ENCODE results near the gene IRGQ. TPM values are rescaled to one million over a fixed set of nuclear protein-coding genes. Genes with fewer than 3 reads are reported as not detected.
A peak's percentile ranks its signal among the peaks of the same experiment; 100 is the strongest.

IRGQ gene
- total RNA-seq, 1 experiment from 2014 or later: 24.1 TPM

- H3K9ac ChIP-seq (ENCODE audit: extremely low read depth, insufficient read length, low read length): no peak overlapping the region
- no peak overlapping the region for H3K27ac Mint-ChIP-seq
- no CpG with 5 or more reads among the region's 10 CpGs for WGBS (ENCODE audit: extremely low coverage, insufficient read length, low lambda C conversion rate)
Observed at GRCh38 chr19:43594081-43594697, 1.7 kb downstream of the IRGQ start.

More at GRCh38 chr19:43594081-43594697, 1.7 kb downstream of the IRGQ start:
- H3K56ac ChIP-seq (ENCODE audit: insufficient read length, low read depth, low read length): no peak overlapping the region
- no peaks in the 10 kb centered on the region for H3K9me3 ChIP-seq (ENCODE audit: control insufficient read depth, low read depth, low read length)
- no peak overlapping the region for H3K14ac ChIP-seq (ENCODE audit: insufficient read depth, low read length)
- no peak overlapping the region for H3T11ph ChIP-seq (ENCODE audit: low read length)
- H3K4me2 ChIP-seq (ENCODE audit: insufficient read depth, insufficient read length, low read length): no peak overlapping the region
- DNase-seq: no peak
- H3K79me1 ChIP-seq (ENCODE audit: insufficient read depth, low read depth, low read length, poor library complexity, severe bottlenecking): no peaks in the 10 kb centered on the region
- H2AK5ac ChIP-seq (ENCODE audit: insufficient read length, low read length): no peak overlapping the region
- H4K20me1 ChIP-seq (ENCODE audit: control insufficient read depth, insufficient read depth, insufficient read length): no peaks in the 10 kb centered on the region
- H2BK120ac ChIP-seq (ENCODE audit: low read depth, low read length, poor library complexity, severe bottlenecking): no peak overlapping the region
- H2BK12ac ChIP-seq (ENCODE audit: insufficient read length, low read depth, low read length): no peak overlapping the region
- H2BK15ac ChIP-seq (ENCODE audit: low read depth, low read length): no peak overlapping the region
- H3K23ac ChIP-seq (ENCODE audit: insufficient read length, low read depth, low read length): no peak overlapping the region
- H3K23me2 ChIP-seq (ENCODE audit: insufficient read length, low read depth, low read length, poor library complexity, severe bottlenecking): peaks cover 20% of the 10 kb centered on the region
- no peaks in the 10 kb centered on the region for H3K27me3 ChIP-seq (ENCODE audit: insufficient read depth, low read length)
- no peak overlapping the region for H2BK20ac ChIP-seq (ENCODE audit: low read depth, low read length, poor library complexity, severe bottlenecking)
- H3K27me3 Mint-ChIP-seq (ENCODE audit: low read depth): no peaks in the 10 kb centered on the region
- peaks cover 18 to 25% of the 10 kb centered on the region in 2 experiments for H3K4me1 Mint-ChIP-seq
- no peak overlapping the region for H4K8ac ChIP-seq (replicated peaks; ENCODE audit: insufficient read length, low read depth, low read length)
- H3K27ac ChIP-seq (ENCODE audit: insufficient read length, low read depth, low read length): no peak overlapping the region
- no peak overlapping the region for H3K18ac ChIP-seq (ENCODE audit: insufficient read length, low read depth, low read length)
- H4K91ac ChIP-seq (ENCODE audit: insufficient read length, low read depth, low read length): no peak overlapping the region
- H4K5ac ChIP-seq (ENCODE audit: insufficient read length, low read depth, low read length): no peak overlapping the region
- H2AFZ ChIP-seq (ENCODE audit: low read length): no peak overlapping the region
- H3K4me3 Mint-ChIP-seq: peak overlapping the region in 1 of 2 experiments; percentile 95; a peak in 4 of 5 replicates
- peaks cover 4% of the 10 kb centered on the region; the same call in 1 of the 2 replicates for H3K79me2 ChIP-seq (ENCODE audit: insufficient read depth, low read length)
- no peak overlapping the region for H3K4ac ChIP-seq (ENCODE audit: low read depth, low read length)
- 0 out of 2 replicates have a peak, but pooled peaks cover 3% of the 10 kb centered on the region for H3K4me1 ChIP-seq (ENCODE audit: insufficient read depth, low read length)
- H3K9me3 Mint-ChIP-seq: no peaks in the 10 kb centered on the region; a peak in 1 of 5 replicates
- peaks cover 16 to 39% (median 35%) of the 10 kb centered on the region in 3 experiments for H3K36me3 Mint-ChIP-seq (ENCODE audit: insufficient read depth in 1 of 3, low read depth in 3 of 3)
- no peak overlapping the region for H2BK5ac ChIP-seq (ENCODE audit: insufficient read length, low read length)
- TF ChIP-seq, protein P1, sequence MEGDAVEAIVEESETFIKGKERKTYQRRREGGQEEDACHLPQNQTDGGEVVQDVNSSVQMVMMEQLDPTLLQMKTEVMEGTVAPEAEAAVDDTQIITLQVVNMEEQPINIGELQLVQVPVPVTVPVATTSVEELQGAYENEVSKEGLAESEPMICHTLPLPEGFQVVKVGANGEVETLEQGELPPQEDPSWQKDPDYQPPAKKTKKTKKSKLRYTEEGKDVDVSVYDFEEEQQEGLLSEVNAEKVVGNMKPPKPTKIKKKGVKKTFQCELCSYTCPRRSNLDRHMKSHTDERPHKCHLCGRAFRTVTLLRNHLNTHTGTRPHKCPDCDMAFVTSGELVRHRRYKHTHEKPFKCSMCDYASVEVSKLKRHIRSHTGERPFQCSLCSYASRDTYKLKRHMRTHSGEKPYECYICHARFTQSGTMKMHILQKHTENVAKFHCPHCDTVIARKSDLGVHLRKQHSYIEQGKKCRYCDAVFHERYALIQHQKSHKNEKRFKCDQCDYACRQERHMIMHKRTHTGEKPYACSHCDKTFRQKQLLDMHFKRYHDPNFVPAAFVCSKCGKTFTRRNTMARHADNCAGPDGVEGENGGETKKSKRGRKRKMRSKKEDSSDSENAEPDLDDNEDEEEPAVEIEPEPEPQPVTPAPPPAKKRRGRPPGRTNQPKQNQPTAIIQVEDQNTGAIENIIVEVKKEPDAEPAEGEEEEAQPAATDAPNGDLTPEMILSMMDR (conservative IDR thresholded peaks at IDR 0.05): no peak
